Parathyroid adenoma (tissue), 2 donors: Measurements from ENCODE around the gene PLEKHM3.

Source experiments
- H2AFZ ChIP-seq: fragments of 300-600 bp; sonication (generic); one replicate; pipeline ENCODE4 v1.7.0; 2017; ENCODE audit warnings: antibody characterized with exemption, mild to moderate bottlenecking
- H3K27ac ChIP-seq: fragments of 300-600 bp; sonication (generic); one replicate; pipeline ENCODE4 v1.7.0; 2017
- H3K27me3 ChIP-seq: fragments of 300-600 bp; sonication (generic); one replicate; pipeline ENCODE4 v1.7.0; 2017; ENCODE audit warnings: low read length; ENCODE audit not compliant: control insufficient read depth, insufficient read depth
- H3K36me3 ChIP-seq: fragments of 300-600 bp; sonication (generic); one replicate; pipeline ENCODE4 v1.7.0; 2017; ENCODE audit warnings: low read length; ENCODE audit not compliant: control insufficient read depth, insufficient read depth
- H3K4me1 ChIP-seq: fragments of 300-600 bp; sonication (generic); one replicate; pipeline ENCODE4 v1.7.0; 2017; ENCODE audit warnings: control low read depth
- H3K4me2 ChIP-seq: fragments of 300-600 bp; sonication (generic); one replicate; pipeline ENCODE4 v1.7.0; 2017; ENCODE audit warnings: low read length
- H3K4me3 ChIP-seq: fragments of 300-600 bp; sonication (generic); one replicate; pipeline ENCODE4 v1.7.0; 2017; ENCODE audit warnings: low read depth, low read length
- H3K79me2 ChIP-seq: fragments of 300-600 bp; sonication (generic); one replicate; pipeline ENCODE4 v1.7.0; 2017; ENCODE audit warnings: control low read depth
- H3K9ac ChIP-seq: fragments of 300-600 bp; sonication (generic); one replicate; pipeline ENCODE4 v1.7.0; 2017; ENCODE audit warnings: mild to moderate bottlenecking
- H3K9me3 ChIP-seq: fragments of 300-600 bp; sonication (generic); one replicate; pipeline ENCODE4 v1.7.0; 2017; ENCODE audit warnings: low read length; ENCODE audit not compliant: control insufficient read depth
- TF ChIP-seq, protein P1 (sequence below): fragments of 300-600 bp; sonication (generic); IDR thresholded peaks from one replicate; pipeline ENCODE4 v1.7.0; 2017; ENCODE audit warnings: antibody characterized with exemption, mild to moderate bottlenecking
- donor health status: primary hyperparathyroidism.

PLEKHM3 gene

GRCh38 chr2:207808119-207808518 lies 217.2 kb downstream of the PLEKHM3 start:
- no peaks in the 10 kb centered on the region for H3K27me3 ChIP-seq
- no peaks in the 10 kb centered on the region for H3K79me2 ChIP-seq
- TF ChIP-seq, protein P1, sequence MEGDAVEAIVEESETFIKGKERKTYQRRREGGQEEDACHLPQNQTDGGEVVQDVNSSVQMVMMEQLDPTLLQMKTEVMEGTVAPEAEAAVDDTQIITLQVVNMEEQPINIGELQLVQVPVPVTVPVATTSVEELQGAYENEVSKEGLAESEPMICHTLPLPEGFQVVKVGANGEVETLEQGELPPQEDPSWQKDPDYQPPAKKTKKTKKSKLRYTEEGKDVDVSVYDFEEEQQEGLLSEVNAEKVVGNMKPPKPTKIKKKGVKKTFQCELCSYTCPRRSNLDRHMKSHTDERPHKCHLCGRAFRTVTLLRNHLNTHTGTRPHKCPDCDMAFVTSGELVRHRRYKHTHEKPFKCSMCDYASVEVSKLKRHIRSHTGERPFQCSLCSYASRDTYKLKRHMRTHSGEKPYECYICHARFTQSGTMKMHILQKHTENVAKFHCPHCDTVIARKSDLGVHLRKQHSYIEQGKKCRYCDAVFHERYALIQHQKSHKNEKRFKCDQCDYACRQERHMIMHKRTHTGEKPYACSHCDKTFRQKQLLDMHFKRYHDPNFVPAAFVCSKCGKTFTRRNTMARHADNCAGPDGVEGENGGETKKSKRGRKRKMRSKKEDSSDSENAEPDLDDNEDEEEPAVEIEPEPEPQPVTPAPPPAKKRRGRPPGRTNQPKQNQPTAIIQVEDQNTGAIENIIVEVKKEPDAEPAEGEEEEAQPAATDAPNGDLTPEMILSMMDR: no peak
- H3K4me2 ChIP-seq: no peak overlapping the region
- H2AFZ ChIP-seq: no peak overlapping the region
- H3K4me1 ChIP-seq: no peaks in the 10 kb centered on the region
- no peaks in the 10 kb centered on the region for H3K36me3 ChIP-seq
- no peak overlapping the region for H3K9ac ChIP-seq
- H3K4me3 ChIP-seq: no peak overlapping the region
- no peak overlapping the region for H3K27ac ChIP-seq
- no peaks in the 10 kb centered on the region for H3K9me3 ChIP-seq

DNA sequence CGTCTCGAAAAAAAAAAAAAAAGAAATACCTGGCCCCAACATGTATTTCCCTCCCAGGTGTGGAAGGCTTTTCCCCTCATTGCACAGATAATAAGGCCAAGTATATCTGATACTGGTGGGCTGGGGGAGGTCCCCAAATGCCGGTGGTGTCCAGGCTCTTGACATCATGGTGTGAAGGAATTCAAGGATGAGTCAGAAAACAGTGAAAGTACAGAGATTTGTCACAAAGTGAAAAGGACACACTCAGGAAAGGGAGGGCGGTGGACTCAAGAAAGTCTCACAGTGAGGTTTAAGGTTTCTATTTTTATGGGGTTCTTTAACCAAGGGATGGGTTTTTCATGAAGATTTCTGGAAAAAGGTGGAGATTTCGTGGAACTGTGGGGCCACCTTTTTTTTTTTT lies 217.8 kb downstream of the PLEKHM3 start:
- no peaks in the 10 kb centered on the region for H3K27me3 ChIP-seq
- H3K79me2 ChIP-seq: no peaks in the 10 kb centered on the region
- H3K4me3 ChIP-seq: no peak overlapping the region
- H2AFZ ChIP-seq: no peak overlapping the region
- no peaks in the 10 kb centered on the region for H3K9me3 ChIP-seq
- H3K36me3 ChIP-seq: no peaks in the 10 kb centered on the region
- no peak overlapping the region for H3K27ac ChIP-seq
- TF ChIP-seq, protein P1: no peak
- no peak overlapping the region for H3K4me2 ChIP-seq
- H3K9ac ChIP-seq: no peak overlapping the region
- no peaks in the 10 kb centered on the region for H3K4me1 ChIP-seq

DNA sequence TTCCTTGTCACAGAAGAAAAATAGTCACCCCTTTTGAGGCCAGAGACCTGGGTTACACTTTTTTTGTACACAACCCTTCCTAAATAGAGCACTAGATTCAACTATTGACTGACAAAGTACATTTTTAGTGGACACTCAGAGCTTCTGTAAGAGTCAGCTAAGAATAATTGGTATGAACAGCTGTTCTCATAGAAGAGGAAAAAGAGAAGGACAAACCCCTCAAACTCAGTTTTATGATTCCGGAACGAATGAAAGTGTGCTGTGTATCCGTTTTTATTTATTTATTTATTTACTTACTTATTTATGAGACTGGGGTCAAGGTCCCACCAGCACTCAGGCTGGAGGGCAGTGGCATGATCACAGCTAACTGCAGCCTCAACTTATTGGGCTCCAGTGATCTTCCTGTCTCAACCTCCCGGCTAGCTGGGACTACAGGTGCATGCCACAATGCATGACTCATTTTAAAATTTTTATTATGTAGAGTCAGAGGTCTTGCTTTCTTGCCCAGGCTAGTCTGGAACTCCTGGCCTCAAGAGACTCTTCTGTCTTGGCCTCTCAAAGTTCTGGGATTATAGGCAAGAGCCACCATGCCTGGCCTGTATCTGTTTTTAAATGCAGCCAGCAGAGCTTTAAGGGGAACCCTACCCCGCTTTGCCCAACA lies 219.6 kb downstream of the PLEKHM3 start:
- H3K79me2 ChIP-seq: no peaks in the 10 kb centered on the region
- H3K9ac ChIP-seq: no peak overlapping the region
- H3K4me1 ChIP-seq: no peaks in the 10 kb centered on the region

GRCh38 chr2:207802650-207803049 lies 222.7 kb downstream of the PLEKHM3 start:
- Histone ChIP-seq H3K79me2 (no peaks in the 10 kb centered on the region), H3K9ac (no peak overlapping the region), H3K4me2 (no peak overlapping the region), H3K9me3 (no peaks in the 10 kb centered on the region), H3K27me3 (no peaks in the 10 kb centered on the region), H2AFZ (no peak overlapping the region), H3K4me3 (no peak overlapping the region), H3K27ac (no peak overlapping the region), H3K4me1 (no peaks in the 10 kb centered on the region), H3K36me3 (no peaks in the 10 kb centered on the region)
- TF ChIP-seq, protein P1: no peak

More for the DNA sequence above, 219.6 kb downstream of the PLEKHM3 start:
- Histone ChIP-seq H3K9me3 (no peaks in the 10 kb centered on the region), H3K27me3 (no peaks in the 10 kb centered on the region), H3K4me3 (no peak overlapping the region), H3K4me2 (no peak overlapping the region), H3K27ac (no peak overlapping the region), H3K36me3 (no peaks in the 10 kb centered on the region), H2AFZ (no peak overlapping the region)
- TF ChIP-seq, protein P1: no peak

DNA sequence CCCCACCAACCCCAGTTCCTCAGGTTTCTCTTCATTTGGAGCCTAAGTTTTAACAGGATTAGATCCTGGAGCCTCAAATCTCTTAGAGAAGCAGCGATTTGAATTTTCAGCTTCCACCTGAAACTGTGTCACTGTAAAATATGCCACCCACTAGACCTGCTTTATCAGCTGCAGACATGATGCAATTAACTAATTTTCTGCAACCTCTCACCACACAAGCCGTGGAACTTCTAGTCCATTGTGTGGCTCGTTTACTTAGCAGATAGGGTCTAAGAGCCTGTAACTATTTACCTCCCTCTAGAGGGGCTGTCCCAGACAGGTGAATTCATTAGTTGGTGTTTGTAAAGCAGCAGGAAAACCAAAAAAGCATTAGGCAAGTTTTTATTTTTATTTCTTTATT lies 224.1 kb downstream of the PLEKHM3 start:
- TF ChIP-seq, protein P1: no peak
- H3K4me3 ChIP-seq: no peak overlapping the region
- H3K9me3 ChIP-seq: no peaks in the 10 kb centered on the region
- no peak overlapping the region for H3K4me2 ChIP-seq
- no peaks in the 10 kb centered on the region for H3K36me3 ChIP-seq
- no peak overlapping the region for H3K27ac ChIP-seq
- no peaks in the 10 kb centered on the region for H3K4me1 ChIP-seq
- H2AFZ ChIP-seq: no peak overlapping the region
- no peak overlapping the region for H3K9ac ChIP-seq
- no peaks in the 10 kb centered on the region for H3K79me2 ChIP-seq
- no peaks in the 10 kb centered on the region for H3K27me3 ChIP-seq
